ENCODE results near the gene MOCS3. TPM values are rescaled to one million over a fixed set of nuclear protein-coding genes. Genes with fewer than 3 reads are reported as not detected.

MOCS3 gene
- polyA plus RNA-seq, 3 donors, result 0.48 to 1.9 (median 1.9) TPM

DNA sequence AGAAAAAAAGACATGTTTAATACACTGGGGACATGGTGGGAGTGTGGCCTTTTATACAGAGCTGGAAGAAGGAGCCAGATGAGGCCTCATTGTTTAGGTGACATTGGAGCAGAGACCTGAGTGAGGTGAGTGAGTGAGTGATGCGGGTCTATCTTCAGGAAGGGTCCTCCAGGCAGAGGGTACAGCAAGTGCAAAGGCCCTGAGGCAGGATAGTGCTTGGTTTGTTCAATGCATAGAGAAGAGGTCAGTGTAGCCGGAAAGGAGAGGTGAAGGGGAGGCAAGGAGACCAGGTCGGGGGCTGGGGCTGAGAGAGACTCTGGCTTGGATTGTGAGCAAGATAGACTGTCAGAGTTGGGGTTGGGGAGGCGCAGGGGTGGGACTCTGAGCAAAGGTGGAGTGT, 40.7 kb downstream of the MOCS3 start:
- Histone ChIP-seq H3K27ac (ENCODE audit: low read depth in 1 of 2, low read length in 2 of 2) (no peak overlapping the region), H3K27me3 (ENCODE audit: control insufficient read depth in 2 of 2, insufficient read depth in 2 of 2, low read length in 2 of 2) (peaks cover 0 to 7% of the 10 kb centered on the region in 2 donors), H3K9ac (ENCODE audit: insufficient read depth, low read length, poor library complexity, severe bottlenecking) (no peak overlapping the region), H3K9me3 (replicated peaks in 1 of 2; ENCODE audit: control insufficient read depth in 1 of 2, insufficient read depth in 1 of 2, low read length in 2 of 2) (no peaks in the 10 kb centered on the region), H3K79me2 (ENCODE audit: insufficient read depth, low read length) (no peaks in the 10 kb centered on the region), H4K20me1 (ENCODE audit: insufficient read depth, low read length) (no peaks in the 10 kb centered on the region), H3K36me3 (replicated peaks in 1 of 2; ENCODE audit: control insufficient read depth in 1 of 2, insufficient read depth in 2 of 2, low read length in 2 of 2) (no peaks in the 10 kb centered on the region), H3K4me3 (replicated peaks in 1 of 3; ENCODE audit: low read depth in 2 of 3, low read length in 3 of 3) (no peak overlapping the region), H2AFZ (ENCODE audit: insufficient read depth, low read depth, low read length, poor library complexity, severe bottlenecking) (no peak overlapping the region), H3K4me2 (replicated peaks; ENCODE audit: extremely low read depth, low read length, poor library complexity, severe bottlenecking) (no peak overlapping the region), H3K4me1 (ENCODE audit: control insufficient read depth in 1 of 2, insufficient read depth in 2 of 2, low read length in 2 of 2) (no peaks in the 10 kb centered on the region)
- H3K4me3 Mint-ChIP-seq, result no peak overlapping the region
- WGBS (ENCODE audit: insufficient coverage), result 91% methylated on average over 4 of the region's 4 CpGs
- peaks cover 7 to 13% (median 12%) of the 10 kb centered on the region in 3 donors for H3K27me3 Mint-ChIP-seq (ENCODE audit: low read depth in 3 of 3)
- TF ChIP-seq, protein P1, sequence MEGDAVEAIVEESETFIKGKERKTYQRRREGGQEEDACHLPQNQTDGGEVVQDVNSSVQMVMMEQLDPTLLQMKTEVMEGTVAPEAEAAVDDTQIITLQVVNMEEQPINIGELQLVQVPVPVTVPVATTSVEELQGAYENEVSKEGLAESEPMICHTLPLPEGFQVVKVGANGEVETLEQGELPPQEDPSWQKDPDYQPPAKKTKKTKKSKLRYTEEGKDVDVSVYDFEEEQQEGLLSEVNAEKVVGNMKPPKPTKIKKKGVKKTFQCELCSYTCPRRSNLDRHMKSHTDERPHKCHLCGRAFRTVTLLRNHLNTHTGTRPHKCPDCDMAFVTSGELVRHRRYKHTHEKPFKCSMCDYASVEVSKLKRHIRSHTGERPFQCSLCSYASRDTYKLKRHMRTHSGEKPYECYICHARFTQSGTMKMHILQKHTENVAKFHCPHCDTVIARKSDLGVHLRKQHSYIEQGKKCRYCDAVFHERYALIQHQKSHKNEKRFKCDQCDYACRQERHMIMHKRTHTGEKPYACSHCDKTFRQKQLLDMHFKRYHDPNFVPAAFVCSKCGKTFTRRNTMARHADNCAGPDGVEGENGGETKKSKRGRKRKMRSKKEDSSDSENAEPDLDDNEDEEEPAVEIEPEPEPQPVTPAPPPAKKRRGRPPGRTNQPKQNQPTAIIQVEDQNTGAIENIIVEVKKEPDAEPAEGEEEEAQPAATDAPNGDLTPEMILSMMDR (IDR thresholded peaks at IDR 0.05), result no peak
- DNase-seq, result no peak
- intact Hi-C loops (cut with micrococcal nuclease), result no loop called here
- no peak overlapping the region for H3K27ac Mint-ChIP-seq
- H3K36me3 Mint-ChIP-seq, result no peaks in the 10 kb centered on the region
- no peaks in the 10 kb centered on the region for H3K4me1 Mint-ChIP-seq
- peaks cover 0 to 2% (median 0%) of the 10 kb centered on the region in 7 donors for H3K9me3 Mint-ChIP-seq

GRCh38 chr20:51001430-51002265, 43.0 kb downstream of the MOCS3 start:
- no peak for DNase-seq
- H3K4me1 Mint-ChIP-seq, result no peaks in the 10 kb centered on the region
- TF ChIP-seq, protein P1 (IDR thresholded peaks at IDR 0.05), result no peak
- Histone ChIP-seq H3K27ac (ENCODE audit: low read depth in 1 of 2, low read length in 2 of 2) (no peak overlapping the region), H3K27me3 (ENCODE audit: control insufficient read depth in 2 of 2, insufficient read depth in 2 of 2, low read length in 2 of 2) (peaks cover 0 to 7% of the 10 kb centered on the region in 2 donors), H3K4me3 (replicated peaks in 1 of 3; ENCODE audit: low read depth in 2 of 3, low read length in 3 of 3) (no peak overlapping the region), H3K9me3 (replicated peaks in 1 of 2; ENCODE audit: control insufficient read depth in 1 of 2, insufficient read depth in 1 of 2, low read length in 2 of 2) (no peaks in the 10 kb centered on the region), H4K20me1 (ENCODE audit: insufficient read depth, low read length) (no peaks in the 10 kb centered on the region), H3K79me2 (ENCODE audit: insufficient read depth, low read length) (no peaks in the 10 kb centered on the region), H3K4me2 (replicated peaks; ENCODE audit: extremely low read depth, low read length, poor library complexity, severe bottlenecking) (no peak overlapping the region), H3K36me3 (replicated peaks in 1 of 2; ENCODE audit: control insufficient read depth in 1 of 2, insufficient read depth in 2 of 2, low read length in 2 of 2) (no peaks in the 10 kb centered on the region), H3K9ac (ENCODE audit: insufficient read depth, low read length, poor library complexity, severe bottlenecking) (no peak overlapping the region), H2AFZ (ENCODE audit: insufficient read depth, low read depth, low read length, poor library complexity, severe bottlenecking) (no peak overlapping the region), H3K4me1 (ENCODE audit: control insufficient read depth in 1 of 2, insufficient read depth in 2 of 2, low read length in 2 of 2) (no peaks in the 10 kb centered on the region)
- intact Hi-C loops (cut with micrococcal nuclease), result no loop called here
- H3K4me3 Mint-ChIP-seq, result no peak overlapping the region
- peaks cover 0 to 3% (median 0%) of the 10 kb centered on the region in 7 donors for H3K9me3 Mint-ChIP-seq
- peaks cover 10 to 13% (median 12%) of the 10 kb centered on the region in 3 donors for H3K27me3 Mint-ChIP-seq (ENCODE audit: low read depth in 3 of 3)
- H3K27ac Mint-ChIP-seq, result no peak overlapping the region
- WGBS (ENCODE audit: insufficient coverage), result 84% methylated on average over 16 of the region's 20 CpGs
- H3K36me3 Mint-ChIP-seq, result no peaks in the 10 kb centered on the region
